ENCODE data around the gene CLCN4. TPM values are rescaled to one million over a fixed set of nuclear protein-coding genes. Genes with fewer than 3 reads are reported as not detected.

Gene CLCN4
- total RNA-seq, 1 donor: 0.81 TPM

DNA sequence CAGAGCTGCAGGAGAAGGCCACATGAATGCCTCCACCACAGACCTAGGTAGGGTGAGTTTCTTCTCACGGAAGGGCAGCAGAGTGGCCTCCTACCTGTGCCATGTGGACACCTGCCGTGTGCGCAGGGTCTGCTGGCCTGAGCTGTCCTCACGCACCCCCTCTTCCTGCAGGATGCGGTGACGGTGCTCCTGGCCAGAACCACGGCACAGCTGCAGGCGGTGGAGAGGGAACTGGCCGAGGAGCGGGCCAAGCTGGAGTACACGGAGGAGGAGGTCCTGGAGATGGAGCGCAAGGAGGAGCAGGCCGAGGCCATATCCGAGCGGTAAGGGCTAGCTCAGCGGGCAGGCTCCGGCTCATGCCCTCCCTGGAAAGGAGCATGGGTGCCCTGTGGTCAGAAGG lies 28.4 kb upstream of the CLCN4 start:
- DNase-seq (ENCODE audit: low read depth in 2 of 3, low spot score in 2 of 3): no peak

- DNase-seq (ENCODE audit: low read depth in 2 of 3, low spot score in 2 of 3): no peak
Observed at GRCh38 chrX:10129229-10129628, 27.5 kb upstream of the CLCN4 start.

- DNase-seq (ENCODE audit: low read depth in 2 of 3, low spot score in 2 of 3): no peak
Observed at GRCh38 chrX:10130354-10130753, 26.4 kb upstream of the CLCN4 start.

DNA sequence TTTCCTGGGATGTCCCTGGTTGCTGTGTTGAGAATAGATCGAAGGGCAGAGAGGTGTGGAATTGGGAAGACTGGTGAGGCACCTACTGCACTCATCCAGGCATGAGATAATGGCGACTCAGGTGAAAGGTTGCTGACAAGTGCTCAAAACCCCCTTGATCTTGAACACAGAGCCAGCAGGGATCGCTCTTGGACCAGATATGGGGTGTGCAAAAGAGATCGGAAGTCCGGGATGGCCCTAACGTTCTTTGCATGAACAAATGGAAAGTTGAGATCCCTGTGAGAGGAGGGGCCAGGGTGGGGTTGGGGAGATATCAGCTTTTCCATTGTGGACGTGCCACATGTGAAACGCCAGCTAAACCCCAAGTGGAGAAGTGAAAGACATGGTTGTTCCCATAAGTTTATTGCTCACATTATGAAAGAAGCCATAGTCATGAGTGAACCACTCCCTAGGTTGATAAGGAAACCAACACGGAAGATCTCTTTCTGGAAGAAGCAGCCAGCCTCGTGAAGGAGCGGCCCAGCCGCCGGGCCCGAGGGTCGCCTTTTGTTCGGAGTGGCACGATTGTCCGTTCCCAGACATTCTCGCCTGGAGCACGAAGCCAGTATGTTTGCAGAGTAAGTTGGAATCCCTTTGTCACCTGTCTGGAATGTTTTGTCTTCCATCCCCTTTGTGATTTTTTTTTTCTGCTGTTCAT lies 22.6 kb upstream of the CLCN4 start:
- no peak for DNase-seq (ENCODE audit: low read depth in 2 of 3, low spot score in 2 of 3)

GRCh38 chrX:10134921-10135320 lies 21.9 kb upstream of the CLCN4 start:
- DNase-seq (ENCODE audit: low read depth in 2 of 3, low spot score in 2 of 3): no peak

GRCh38 chrX:10135561-10136399 lies 21.0 kb upstream of the CLCN4 start:
- no peak for DNase-seq (ENCODE audit: low read depth in 2 of 3, low spot score in 2 of 3)

GRCh38 chrX:10138726-10139125 lies 18.0 kb upstream of the CLCN4 start:
- DNase-seq (ENCODE audit: low read depth in 2 of 3, low spot score in 2 of 3): no peak

- DNase-seq (ENCODE audit: low read depth in 2 of 3, low spot score in 2 of 3): no peak
Observed at GRCh38 chrX:10140264-10140663, 16.5 kb upstream of the CLCN4 start.

GRCh38 chrX:10142041-10142599 lies 14.7 kb upstream of the CLCN4 start:
- DNase-seq (ENCODE audit: low read depth in 2 of 3, low spot score in 2 of 3): no peak

- no peak for DNase-seq (ENCODE audit: low read depth in 2 of 3, low spot score in 2 of 3)
Observed at GRCh38 chrX:10143071-10143983, 13.4 kb upstream of the CLCN4 start.

DNA sequence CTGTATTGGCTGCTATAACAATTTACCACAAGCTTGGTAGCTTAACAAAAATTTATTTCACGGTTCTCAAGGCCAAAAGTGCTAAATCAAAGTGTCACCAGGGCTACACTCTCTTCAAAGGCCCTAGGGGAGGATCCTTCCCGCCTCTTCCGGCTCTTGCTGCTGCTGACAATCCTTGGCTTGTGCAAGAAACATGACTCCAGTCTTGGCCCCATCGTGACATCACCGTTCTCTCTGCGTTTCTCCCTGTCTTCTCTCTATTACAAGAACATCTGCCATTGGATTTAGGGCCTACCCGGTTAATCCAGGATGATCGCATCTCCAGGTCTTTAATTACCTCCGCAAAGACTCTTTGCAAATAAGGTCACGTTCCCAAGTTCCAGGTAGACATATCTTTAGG lies 10.4 kb upstream of the CLCN4 start:
- DNase-seq (ENCODE audit: low read depth in 2 of 3, low spot score in 2 of 3): no peak

DNA sequence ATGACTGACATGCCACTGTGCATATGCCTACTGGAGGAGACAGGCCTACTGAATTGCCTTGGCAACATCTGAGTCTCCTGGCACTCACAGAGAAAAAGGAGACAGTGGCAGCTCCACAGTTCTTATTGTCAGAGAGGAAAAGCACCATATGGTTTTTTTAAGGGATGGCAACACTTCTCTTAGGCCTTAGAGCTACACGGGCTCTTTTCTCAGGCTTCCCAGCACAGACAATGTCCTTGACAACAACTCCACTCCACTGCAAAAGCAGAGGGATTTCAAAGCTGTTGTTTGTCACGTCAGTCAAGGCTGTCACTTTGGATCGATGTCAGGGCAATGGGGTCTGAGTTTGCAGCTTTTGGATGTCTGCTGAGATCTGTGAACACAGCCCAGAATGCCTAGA lies 4.7 kb upstream of the CLCN4 start:
- no peak for DNase-seq (ENCODE audit: low read depth in 2 of 3, low spot score in 2 of 3)

DNA sequence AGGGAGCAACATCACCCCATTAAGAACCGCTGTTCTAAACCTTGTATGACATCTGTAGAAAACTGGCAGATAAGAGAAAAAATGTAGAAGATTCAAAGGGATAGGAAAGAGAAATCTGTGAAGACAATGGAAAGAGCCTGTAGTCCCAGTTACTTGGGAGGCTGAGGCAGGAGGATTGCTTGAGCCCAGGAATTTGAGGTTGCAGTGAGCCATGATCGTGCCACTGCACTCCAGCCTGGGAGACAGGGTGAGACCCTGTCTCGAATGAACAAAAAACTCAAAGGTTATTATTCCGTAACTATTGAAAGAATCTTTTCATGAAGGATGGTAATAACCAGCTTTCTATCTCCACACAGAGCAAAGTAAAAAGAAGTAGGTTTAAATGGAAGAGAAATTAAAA lies 1.6 kb upstream of the CLCN4 start:
- no peak for DNase-seq (ENCODE audit: low read depth in 2 of 3, low spot score in 2 of 3)

DNA sequence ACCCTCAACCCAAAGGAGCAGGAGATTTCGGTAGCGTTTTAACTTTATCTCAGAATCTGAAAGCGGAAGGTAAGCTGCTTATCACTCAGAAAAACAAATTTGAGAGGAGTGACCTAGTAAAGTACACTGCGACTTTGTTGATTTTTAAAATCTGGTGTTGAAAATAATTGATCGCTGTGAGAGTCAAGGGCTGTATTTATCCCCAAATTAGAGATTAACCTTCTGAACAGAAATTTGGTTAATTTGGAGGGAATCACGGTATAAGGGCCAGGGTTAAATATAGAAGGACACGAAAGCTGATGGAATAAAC lies 212 bp downstream of the CLCN4 start:
- no peak for DNase-seq (ENCODE audit: low read depth in 2 of 3, low spot score in 2 of 3)

- DNase-seq (ENCODE audit: low read depth in 2 of 3, low spot score in 2 of 3): no peak
Observed at GRCh38 chrX:10157543-10157942, 768 bp downstream of the CLCN4 start.

DNA sequence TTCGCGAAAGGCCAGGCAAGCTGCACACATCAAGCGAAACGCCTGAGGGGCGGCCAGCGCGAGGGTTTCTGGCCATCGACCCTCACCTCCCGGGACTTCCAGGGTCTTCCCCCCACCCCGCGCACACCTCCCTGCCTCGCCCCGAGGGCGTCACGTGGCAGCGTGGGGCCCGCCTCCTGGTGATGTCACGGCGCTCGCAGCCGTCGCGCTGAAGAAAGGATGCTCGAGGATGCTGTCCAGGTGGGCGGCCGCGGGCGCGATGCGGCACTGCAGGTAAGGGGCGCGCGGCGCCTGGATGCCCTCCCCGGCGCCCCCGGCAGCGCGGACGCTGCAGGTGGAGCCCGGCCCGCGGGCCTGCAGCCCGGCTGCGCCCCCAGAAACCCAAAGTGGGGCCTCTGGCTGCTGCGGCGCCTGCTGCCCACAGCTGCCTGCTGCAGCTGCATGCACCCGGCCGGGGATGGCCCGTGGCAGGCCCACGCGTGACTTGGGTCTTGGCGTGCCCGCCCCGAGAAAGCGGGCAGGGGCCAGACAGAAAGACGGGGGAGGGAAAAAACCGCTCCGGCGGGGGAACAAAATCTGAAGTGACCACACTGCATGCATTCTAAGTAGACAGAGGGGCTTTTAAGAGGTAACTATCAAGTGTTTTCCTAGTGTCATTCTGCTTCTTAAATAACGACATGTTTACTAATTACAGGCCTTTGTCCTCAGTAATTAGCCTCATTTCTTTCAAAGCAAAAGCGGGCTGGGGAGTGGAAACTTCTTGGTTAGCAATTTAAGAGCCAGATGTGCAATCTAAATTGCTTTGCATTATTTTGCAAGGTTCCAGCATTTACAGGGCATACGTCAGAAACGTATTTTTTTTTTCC lies 1.7 kb downstream of the CLCN4 start:
- DNase-seq (ENCODE audit: low read depth in 2 of 3, low spot score in 2 of 3): no peak

GRCh38 chrX:10159145-10159468 lies 2.3 kb downstream of the CLCN4 start:
- DNase-seq (ENCODE audit: low read depth in 2 of 3, low spot score in 2 of 3): no peak

- no peak for DNase-seq (ENCODE audit: low read depth in 2 of 3, low spot score in 2 of 3)
Observed at GRCh38 chrX:10160211-10160610, 3.4 kb downstream of the CLCN4 start.

GRCh38 chrX:10163031-10163430 lies 6.3 kb downstream of the CLCN4 start:
- DNase-seq (ENCODE audit: low read depth in 2 of 3, low spot score in 2 of 3): no peak

GRCh38 chrX:10164879-10165278 lies 8.1 kb downstream of the CLCN4 start:
- DNase-seq (ENCODE audit: low read depth in 2 of 3, low spot score in 2 of 3): no peak

Measured in hematopoietic multipotent progenitor cell (in vitro differentiated cells).